NCI-H2081 treated with DMSO at 0.1 percent for 48 hours (cell line): Measurements from ENCODE around the gene ANKLE2.

ENCODE experiments used
- DNase-seq: peaks from one replicate; lab custom pipeline; 2025; lab: John Stamatoyannopoulos, UW

ANKLE2 gene

DNA sequence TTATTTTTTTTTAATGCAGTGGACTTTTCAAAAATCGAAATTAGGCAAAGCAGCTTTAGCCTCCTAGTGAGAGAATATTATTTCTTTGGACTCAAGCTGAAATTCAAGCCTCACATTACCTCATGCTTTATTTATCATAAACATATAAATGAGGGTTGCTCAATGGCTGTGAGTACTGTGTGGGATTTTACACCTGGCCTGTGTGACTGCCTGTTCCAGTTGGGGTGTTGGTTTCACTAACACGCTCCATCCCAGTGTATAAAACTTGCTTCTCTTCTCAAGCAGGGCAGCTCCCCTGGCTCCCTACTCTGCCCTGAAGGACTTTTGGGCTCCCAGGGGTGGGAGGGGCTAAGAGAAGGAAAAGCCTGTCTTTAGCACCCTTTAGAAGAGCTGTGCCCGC is 15.0 kb downstream of the ANKLE2 start:
- DNase-seq: no peak

DNA sequence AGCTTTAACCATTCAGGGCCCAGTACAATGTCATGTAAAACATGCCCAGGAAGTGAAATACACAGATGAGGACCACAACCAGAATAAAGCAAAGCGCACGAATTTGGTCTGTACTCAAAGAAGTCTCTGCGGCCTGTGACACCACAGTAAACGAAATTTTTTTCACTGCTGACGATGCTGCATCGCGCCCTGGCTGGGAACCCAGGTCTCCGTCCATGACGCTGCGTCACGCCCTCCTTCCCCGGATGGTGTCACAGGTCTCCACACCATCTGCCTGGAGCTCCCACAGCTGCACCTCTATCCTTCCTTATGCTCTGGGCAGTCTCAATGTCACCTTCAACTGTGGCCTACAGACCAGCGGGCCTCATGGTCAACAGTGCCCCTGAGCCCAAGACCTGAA is 17.8 kb downstream of the ANKLE2 start:
- no peak for DNase-seq

DNA sequence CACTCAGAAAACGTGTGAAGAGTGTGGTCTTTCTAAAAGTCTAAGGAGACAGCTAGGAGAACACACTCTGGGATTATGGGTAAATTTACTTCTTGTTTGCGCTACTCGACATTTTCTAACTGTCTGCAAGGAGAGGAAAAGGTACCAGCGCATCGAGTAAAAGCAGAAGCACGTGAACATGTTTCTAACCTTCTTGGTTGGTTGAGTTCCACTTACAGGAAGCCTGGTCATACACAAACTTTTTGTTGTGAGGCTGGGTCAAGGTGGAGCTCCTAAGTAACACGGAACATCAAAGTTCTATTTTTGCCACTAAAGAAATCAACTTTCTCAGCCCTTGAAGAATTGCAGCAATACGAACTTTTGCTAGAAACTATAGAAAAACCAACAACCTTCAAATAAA is 20.0 kb downstream of the ANKLE2 start:
- DNase-seq: no peak

DNA sequence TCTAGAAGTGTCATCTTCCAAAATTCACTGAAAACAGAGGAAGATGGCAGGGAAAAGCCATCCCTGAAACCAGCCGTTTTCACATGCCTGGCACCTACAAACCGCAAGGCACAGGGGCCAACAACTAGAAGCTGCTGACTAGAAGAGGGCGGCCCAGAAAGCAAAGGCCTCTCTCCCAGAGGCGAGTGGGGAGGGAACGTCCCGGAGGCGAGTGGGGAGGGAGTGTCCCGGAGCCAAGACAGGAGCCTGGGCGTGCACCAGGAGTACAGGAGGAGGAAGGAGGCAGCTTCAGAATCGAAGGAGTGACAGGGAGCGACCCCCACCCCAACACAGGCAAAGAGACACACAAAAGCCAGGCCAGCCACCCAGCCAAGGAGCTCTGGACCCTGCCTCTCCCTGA is 21.0 kb downstream of the ANKLE2 start:
- DNase-seq: no peak

DNA sequence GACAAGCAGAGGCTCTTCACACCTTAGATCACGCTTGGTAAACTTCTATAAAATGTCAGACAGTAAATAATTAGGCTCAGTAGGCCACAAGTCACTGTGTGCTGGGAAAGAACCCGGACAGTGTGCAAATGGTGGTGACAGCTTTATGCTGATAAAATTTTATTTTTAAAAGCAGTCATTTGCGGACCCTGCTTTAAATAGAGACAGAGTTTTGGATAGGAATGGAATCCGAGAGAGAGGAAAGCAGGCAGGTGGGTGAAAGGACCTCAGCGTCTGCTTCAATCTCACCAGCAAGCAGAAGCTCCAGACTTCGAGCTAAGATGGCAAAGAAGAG is 21.4 kb downstream of the ANKLE2 start:
- DNase-seq: no peak

DNA sequence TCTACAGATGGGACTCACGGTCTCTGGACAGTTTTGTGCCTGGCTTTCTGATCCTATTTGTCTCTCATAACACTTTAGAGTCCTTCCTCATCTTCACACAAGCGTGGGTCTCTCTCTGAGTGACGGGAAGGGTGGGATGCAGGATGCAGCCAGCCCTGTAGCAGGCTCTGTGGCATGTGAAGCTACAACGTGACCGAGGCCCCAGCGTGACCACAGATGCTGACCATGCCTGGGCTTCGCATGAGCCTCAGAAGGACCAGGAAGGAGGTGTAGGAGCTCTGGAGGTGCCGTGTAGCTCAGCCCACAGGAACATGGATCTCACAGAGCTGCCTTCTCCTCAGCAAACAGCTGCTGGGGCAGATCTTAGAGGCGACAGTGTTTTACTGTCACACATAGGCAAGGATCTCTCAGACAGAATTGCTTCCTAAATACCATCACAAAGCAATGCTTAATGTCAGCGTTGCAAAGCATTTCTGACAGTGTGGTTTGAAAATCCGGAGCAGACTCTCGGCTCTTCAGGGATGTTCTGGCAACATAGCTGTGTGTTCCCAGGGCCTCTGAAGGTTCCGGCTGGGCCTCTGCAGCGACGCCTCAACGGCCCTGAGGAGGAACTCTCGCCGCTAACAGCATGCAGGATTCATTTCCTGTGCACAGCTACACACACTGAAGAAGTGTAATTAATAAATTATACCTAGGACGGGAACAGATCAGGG is 21.9 kb downstream of the ANKLE2 start:
- no peak for DNase-seq

DNA sequence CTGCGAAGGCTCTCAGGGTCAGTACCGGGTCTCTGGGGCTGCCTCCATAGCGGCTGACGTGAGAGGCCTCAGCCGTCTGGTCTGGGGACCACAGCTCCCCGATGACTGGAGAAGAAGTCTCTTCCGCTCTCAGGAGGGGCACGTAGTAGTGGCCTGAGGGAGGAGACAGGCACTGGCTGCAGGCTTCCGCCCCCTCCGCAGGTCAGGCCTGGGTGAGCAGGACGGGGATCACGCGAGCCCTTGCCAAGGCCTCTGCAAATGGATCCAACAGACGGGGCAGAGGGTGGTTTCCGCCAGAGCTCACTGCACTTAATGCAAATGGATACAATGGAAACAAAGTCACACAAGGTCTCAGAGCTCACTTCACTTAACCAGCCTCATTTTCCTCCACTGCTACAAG is 24.7 kb downstream of the ANKLE2 start:
- no peak for DNase-seq

DNA sequence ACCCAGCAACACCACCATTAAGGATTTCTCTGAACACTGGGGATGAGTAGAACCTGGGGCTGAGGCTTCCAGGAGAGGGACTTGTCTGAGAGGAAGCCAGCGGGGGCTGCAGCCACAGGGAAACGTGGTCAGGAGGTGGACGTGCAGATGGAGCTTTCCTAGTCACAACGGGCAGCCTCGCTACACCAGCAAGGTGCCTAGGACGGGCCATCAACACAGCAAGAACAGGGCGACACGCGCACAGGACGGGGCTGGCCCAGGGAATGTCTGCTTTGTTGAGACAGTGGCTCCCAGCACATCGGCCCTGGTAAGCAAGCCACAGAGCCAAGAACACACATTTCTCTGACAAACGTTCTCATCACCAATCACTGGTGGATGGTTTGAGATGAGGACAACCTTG is 25.3 kb downstream of the ANKLE2 start:
- DNase-seq: no peak

DNA sequence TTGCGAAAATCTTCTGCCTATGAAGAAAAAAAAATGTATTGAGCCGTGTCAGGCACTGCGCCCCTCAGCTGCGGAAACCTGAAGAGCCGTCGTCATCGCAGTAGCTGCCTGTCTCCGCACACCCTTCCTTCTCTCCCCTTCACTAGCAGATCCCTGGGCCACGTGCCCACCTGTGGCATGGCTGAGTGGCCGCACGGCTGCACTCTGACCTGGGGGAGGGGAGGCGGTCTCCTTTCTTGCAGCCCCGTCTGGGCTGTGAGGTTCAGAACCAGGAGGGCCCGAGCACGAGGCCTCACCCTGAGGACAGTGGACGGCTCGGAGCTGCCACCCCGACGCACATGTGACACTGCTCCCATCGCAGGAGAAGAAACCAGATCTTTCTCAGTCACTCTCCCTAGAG is 26.1 kb downstream of the ANKLE2 start:
- DNase-seq: no peak

DNA sequence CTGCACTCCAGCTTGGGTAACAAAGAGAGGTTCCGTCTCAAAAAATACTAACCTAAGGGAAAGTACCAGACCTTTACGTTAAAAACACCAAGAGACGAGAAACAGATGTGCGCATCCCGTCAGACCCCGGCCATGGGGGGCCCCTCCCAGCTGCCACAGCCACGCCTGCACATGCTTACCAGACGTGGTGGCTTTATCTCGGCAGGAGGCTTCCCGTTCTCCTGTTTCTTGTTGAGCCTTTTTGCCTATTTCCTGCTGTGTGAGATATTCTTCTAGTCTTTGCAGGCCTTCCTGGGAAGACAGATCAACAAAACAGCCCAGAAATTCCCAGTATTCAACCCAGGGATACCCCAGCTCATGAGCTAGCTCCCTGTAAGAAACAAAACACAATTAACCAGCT is 27.4 kb downstream of the ANKLE2 start:
- DNase-seq: no peak

DNA sequence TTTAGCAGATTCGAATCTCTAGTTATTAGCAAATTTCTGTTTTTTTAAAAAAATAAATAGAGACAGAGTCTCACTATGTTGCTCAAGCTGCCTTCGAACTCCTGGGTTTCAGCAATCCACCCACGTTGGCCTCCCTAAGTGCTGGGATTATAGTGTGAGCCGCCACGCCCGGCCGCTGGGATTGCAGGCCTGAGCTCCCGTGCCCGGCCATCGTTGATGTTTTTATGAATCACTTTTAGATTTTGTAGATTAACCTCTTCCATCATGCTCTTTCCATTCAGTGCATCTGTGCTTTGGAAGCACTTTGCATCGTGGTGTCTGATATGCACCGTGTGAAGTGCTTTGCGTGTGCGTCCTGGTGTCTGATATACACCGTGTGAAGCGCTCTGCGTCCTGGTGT is 30.1 kb downstream of the ANKLE2 start:
- DNase-seq: no peak

DNA sequence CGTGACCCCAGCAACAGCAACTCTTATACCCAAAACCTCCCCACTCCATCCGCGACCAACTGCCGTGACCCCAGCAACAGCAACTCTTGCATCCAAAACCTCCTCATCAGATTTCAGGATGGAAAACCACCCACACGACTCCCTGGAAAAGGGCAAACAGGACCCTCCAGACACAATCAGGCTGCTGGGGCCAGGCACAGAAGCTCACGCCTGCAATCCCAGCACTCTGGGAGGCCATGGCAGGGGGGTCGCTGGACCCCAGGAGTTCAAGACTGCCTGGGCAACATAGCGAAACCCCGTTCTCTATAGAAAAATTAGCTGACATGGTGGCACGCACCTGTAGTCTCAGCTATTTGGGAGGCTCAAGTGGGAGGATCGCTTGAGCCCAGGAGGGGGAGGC is 31.3 kb downstream of the ANKLE2 start:
- DNase-seq: no peak

DNA sequence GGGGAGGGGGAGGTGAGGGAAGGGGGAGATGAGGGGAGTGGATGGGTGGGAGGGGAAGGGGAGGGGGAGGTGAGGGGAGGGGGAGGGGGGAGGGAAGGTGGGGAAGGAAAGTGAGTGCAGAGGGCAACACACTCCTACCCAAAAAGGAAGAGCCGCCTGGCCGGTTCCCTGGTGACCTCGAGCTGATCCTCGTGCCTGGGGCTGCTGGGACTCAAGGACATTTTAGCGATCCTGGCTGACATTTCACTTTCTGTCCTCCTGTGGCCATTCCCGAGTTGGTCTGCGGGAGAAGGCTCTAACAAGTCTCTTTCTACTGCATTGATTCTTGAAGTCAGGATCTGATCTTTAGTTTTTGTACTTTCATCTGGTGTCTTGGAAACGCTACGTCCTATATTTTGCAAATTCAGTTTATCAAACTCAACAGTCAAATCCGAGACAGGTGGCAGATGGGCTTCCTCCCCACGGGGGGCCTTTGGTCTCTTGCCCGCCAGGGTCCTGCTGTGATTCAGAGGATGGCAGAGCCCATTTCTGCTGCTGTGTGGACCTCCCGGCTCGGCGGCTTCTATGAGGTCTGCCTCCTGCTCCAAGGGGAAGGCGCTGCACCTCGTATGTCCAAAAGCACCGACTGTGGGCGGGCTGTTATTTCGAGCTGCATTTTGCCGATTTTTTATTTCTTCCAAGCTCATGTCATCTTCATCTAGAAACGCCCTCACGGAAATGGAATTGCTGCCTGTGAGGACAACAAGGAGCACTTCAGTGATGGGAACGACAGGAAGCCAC is 31.9 kb downstream of the ANKLE2 start:
- DNase-seq: no peak

DNA sequence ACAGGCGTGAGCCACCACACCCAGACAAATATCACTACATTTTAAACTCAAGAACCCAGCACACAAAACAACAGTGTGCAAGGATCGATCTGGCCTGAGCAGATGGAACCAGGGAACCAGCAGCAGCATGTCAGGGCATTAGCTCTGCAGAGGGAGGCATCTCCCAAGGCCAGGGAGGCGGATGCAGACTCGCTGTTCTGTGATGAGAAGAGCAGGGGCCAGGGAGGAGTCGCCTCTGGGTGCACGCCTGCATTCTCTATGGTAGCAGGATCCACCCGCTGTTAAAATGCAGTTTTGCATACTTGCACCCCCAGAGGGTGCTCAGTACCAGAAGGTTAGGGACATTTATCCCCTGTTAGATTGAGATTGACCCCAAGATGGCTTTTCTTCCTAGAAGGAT is 33.1 kb downstream of the ANKLE2 start:
- no peak for DNase-seq

DNA sequence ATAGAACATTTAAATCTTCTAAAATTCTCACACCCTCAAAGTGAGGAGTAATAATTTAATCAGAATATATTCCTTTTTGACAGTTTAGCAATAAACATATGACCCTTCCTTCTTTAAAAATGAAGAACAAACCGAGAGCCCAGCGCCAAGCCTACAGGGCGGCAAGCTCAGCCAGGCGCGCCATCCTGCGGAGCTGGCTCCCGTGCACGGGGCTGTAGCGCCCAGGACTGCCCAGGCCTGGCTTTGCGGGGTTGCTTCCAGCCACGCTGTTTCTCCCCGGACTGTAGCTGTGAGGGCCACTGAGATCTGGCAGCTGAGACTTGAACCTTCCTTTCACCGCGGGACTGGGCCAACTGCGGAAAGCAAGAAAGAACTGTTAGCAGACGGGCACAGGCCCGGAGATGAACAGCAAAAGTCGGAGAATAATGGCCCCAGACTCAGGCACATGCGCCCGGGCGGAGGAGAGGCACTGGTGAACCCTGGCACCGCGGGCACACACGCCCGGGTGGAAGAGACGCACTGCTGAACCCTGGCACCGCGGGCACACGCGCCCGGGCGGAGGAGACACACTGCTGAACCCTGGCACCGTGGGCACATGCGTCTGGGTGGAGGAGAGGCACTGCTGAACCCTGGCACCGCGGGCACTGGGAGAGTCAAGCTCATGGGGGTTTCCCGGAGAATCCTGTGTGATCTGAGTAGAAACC is 34.4 kb downstream of the ANKLE2 start:
- no peak for DNase-seq

DNA sequence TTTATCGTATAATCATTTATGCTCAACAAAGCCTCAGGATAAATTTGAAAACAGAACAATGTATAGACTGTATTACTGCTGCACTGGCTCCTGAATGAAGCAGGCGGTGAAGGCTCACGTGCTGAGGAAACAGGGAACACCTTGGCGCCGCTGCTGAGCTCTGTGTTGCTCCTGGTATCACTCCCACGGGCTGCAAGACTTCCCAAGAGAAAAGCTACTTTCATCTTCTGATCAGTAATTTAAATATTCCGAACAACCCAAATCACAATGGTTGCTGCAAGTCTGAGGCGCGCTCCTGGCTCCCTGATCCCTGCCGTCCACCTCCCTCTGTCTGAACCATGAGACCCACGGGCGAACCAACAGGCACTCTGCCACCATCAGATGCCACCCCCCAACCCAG is 35.2 kb downstream of the ANKLE2 start:
- DNase-seq: no peak

DNA sequence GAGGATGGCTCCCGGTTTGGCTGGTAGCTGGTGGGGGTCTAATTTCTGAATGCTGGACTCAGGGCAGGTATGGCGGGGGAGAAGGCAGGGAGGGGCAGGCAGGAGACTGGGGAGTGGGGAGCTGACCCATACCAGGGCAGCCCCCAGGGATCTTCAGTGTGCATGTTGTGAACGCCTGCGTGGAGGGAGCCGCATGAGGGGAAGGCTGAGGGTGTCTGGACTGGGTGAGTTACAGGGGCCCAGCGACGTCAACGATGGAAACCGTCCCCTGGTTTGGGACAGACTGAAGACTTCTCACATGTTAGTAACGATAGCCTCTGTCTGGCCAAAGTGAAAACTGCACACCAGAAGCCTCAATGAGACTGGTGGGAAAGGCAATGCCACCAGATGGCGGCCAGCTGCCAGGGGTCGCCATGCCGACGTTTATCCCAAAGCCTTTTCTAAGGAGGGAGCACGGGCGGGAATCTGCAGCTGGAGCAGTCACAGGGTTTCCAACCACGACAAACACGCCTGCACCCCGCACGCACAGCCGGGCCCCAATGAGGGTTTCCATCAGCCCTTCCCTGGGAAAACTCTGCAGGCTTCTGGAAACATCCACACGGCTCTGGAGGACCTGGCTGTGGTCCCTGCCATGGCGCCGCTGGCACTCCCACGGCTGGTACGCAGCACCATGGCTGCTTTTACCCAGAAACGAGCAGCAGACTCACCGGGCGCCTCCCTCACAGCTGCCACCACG is 37.0 kb downstream of the ANKLE2 start:
- DNase-seq: no peak

DNA sequence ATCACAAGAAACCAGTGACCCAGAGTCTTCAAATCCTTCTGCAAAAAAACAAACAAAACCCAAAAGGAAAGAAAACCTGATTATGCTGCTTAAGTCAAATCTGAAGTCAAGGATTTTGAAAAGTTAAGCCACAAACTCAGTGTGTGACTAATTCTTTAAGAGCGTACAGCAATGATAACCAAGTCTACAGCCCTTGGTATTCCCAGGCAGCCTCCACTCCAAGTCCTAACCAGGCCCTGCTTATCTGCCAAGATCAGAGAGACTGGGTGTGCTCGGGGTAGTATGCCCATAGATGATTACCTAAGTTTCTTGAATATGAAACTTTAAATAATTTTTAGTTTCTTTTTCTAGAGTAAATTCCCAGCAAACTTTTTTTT is 37.9 kb downstream of the ANKLE2 start:
- DNase-seq: no peak

DNA sequence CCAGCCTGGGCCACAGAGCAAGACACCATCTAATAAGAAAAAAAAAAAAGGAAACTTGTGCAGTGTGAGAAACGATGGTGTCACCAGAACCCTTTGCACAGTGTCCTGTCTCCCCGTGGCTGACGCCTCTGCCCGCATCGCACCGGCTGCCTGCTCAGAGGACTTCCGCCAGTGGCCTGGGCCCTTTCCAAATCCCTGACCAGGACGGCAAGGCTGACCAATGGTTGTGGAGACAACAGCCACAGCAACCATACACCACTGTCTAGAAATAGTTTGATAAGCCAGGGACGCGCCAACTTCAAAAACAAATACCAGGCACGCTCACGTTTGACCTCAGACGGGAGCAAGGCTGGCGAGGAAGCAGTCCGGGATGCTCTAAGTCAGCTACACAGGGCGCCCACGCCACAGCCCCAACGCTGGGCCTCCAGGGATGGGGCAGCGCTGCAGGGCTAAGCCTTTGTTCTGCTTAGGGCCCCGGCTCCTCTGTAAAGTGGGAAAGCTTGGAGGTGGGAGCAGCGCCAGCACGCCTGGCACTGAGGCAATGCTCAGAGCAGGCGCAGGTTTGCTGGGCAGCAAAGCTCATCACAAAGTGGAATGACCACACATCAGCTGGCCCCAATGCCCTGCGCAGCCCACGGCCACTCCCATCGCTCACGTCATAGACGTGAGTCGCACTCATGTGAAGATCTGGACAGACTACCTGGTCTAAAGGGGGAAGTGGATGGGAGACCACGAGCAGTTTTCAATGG is 38.4 kb downstream of the ANKLE2 start:
- DNase-seq: no peak

DNA sequence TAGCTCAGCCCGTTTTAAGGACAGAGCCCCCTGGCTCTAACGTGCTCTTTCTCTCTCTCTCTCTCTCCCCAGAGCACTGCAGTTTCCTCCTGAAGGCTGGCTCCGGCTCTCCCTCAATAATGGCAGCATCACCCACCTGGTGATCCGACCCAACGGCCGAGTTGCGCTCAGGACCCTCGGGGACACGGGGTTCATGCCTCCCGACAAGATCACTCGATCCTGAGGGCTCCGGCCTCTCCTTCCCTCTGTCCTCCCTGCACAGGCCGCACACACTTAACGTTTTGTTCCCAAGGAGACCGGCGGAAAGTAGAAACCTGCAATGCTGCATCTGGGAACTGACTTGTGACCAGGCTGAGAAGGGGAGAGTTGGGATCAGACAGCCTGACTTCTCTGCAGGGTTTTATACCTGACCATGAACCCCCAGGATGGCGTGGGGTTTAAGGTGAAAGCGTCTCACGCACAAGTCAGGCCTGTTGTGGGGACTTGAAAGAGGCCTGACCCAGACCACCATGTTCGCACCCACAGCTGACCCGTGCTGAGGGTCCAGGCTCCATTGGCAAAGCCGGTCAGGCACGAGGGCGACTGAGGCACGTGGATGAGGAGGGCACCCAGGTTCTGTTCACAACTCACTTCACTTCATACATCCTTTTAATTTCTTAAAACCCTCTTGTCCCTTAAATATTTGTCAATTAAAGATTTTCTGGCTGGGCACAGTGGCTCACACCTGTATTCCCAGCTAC is 40.9 kb downstream of the ANKLE2 start:
- DNase-seq: no peak

DNA sequence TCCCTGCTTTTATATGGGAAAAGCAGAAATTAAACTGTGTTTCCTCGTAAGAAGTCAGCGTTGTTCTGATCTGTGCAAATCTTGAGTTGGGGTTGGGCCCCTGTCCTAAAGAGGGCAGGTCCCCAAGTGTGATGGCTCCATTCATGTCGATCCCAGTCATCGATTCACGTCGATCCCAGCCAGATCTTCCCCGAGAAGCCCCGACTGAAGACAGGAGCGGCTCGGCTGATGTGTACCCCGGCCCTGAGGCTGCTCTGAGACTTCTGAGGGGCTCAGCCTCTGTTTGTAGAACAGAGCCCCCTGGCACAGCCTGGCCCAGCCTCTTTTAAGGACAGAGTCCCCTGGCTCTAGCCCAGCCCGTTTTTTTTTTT is 41.7 kb downstream of the ANKLE2 start:
- no peak for DNase-seq
